GM19463 (cell line): ENCODE results near the gene GBE1.
A peak's percentile ranks its signal among the peaks of the same experiment; 100 is the strongest.

Experiments used
- ATAC-seq: cut with Tn5 transposase; IDR thresholded peaks from one replicate; pipeline ENCODE4 v1.9.1; 2021; ENCODE audit warnings: mild to moderate bottlenecking, moderate library complexity; ENCODE audit not compliant: unreplicated experiment

Gene GBE1

DNA sequence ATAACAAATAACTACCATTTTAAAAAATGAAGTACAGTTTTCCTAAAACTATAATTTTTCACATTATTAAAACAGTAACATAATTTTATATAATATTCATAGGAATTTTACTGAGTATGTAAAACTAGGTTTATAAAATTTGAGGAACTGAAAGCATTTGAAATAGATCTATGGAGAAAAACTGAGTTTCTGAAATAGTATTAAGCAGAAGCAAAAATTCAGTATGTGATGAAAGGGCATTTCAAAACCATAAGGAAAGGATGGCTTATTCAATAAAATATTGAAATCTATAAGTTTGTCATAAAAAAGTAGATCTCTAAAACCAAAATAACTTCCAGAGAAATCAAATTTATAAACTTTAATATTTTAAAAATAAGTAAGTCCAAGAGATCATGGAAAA, 53.4 kb downstream of the GBE1 start:
- no peak for ATAC-seq

DNA sequence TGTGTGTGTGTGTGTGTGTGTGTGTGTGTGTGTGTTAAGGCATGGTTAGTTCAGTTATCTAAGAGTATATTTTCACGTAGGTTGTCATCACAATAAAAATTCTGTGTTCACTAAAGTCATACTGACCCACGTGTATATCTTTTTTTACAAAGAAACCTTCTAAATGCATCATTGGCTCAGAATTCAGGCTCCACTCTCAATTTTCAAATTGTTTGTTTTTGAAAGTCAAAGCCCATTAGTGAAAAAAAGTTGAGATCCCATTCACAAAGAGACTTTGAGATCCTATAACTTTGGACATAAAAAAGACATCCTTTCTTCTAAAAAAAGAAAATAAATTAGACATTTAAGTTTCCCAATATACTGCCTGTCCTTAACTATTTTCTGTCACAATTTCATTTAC, 59.3 kb downstream of the GBE1 start:
- ATAC-seq = no peak

DNA sequence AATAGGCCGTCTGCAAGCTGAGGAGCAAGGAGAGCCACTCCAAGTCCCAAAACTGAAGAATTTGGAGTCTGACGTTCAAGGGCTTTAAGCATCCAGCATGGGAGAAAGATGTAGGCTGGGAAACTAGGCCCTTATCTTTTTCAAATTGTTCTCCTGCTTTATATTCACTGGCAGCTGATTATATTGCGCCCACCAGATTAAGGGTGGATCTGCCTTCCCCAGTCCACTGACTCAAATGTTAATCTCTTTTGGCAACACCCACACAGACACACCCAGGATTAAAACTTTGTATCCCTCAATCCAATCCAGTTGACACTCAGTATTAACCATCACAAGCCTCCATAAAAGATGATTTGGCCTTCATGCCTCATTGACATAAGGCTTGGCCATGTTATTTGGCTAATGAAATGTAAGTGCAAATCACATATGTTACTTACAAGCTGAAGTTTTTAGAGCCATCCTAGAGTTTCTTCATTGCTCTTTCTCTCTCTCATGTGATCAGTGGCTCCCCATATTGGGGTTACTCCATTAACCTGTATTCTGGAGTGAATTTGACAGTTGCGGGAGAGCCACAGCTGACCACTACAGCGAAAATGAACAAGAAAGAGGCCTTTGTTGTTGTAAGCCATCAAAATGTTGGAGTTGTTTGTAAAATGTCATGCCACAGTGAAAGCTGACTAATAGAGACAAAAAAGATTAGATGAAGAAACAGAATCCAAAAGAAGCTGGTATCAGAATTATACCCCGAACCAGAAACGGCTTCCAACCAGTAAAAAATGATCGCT, 61.7 kb downstream of the GBE1 start:
- no peak for ATAC-seq

DNA sequence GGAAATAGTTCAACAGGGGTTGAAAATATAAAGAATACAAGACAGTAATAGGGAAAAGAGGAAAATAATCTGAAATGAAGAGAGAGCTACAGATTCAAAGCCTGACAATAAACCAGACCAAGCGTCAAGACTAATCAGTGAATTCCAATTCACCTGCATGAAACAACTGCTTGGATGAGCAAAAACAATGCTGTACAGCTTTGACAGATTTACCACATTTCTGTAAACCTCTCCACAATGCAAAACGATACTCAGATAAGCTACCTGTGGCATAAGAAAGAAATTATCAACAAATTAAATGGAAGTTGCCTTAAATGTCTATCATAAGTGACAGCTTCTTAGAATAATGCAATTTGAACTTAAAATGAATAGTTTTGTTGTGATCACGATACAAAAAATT, 65.4 kb downstream of the GBE1 start:
- ATAC-seq = no peak

DNA sequence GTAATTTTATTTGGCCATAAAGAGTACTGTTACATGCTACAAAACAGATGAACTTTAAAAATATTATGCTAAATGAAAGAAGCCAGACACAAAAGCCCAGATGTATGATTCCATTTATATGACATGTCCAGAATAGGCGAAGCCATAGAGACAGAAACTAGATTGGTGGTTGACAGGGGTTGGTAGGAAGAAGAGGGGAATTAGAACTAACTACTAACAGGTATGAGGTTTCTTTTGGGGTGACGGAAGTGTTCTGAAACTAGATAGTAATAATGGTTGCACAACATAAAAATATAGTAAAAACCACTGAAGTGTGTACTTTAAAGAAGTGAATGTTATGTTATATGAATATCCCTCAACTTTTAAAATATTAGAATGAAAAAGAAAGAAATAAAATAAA, 66.1 kb downstream of the GBE1 start:
- peak; percentile 59 for ATAC-seq

DNA sequence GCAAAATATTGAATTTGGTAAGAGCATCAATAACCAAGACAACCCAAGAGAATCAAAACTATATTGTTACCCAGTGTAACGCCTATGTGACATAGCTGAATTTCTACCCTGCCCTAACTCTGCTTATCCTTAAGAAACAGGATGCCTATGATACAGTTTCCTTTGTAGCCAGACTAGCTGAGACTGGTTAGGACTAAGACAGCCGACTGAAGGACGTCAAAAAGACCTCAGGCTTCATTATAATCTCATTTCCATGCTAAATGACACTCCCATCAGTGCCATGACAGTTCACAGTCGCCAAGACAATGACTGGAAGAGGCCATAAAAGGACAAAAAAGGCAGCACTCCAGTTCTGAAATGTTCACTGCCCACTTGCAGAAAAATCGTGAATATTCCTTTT, 66.8 kb downstream of the GBE1 start:
- ATAC-seq = no peak

DNA sequence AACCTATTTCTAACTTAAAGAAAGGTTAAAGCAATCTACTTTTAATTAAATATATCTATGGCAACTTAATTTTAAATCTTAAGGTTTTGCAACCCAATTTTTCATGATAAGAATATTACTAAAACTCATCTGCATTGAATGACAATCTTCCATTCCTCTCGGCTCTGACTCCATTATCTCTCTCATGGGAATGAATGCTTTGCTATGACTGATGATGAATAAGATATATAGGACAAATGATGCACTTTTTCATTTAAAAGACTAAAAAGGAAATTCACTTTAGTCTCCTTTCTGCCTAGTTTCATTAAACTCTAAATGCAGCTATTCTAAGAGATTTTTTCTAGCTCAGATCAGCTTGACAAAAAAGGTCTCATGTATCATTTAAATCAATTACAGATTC, 68.7 kb downstream of the GBE1 start:
- no peak for ATAC-seq

DNA sequence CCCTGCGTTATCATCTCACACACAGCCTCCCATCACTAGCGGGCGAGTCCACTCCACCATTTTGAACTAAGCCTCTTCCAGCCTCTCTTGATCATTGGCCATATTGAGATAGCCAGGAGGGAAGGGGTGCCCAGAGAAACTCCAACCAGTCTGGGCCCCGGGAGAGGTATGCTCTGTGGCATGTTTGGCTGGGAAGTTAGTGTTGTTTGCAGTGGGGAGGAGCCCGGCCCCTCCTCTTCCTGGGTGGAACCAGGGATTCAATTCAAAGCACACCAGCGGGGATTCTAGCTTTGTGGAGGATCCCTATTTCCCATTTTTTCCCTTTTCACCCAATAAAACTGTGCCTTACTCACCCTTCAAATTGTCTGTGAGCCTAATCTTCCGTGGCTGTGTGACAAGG, 71.8 kb downstream of the GBE1 start:
- ATAC-seq = no peak

DNA sequence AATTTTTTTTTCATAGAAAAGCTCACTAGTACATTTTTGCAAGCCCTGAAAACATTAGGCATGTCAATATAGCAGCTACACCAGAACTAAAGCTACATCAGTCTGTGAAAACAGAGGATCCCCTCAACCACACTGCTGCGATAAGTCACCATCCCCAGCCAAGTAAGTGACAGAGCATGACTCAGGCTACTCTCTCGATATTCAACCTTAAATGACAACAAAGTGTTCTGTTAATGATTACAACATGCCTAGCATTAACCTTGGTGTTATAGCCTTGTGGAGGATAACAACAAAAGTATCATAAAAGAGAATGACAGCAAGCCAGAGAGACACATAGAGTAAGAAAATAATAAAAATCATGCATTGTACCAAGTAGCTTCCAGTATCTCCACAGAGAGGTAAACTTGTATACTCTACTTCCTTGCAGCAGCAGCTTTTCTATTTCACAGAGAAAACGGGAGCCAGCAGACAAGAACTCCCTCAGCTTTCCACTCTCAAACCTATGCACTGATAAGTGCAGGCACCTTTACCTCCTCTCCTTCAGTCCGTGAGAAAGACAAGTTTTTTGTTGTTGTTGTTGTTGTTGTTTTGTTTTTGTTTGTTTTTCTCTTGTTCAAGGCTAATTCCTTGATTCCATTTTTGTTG, 76.6 kb downstream of the GBE1 start:
- peak; percentile 39 for ATAC-seq

DNA sequence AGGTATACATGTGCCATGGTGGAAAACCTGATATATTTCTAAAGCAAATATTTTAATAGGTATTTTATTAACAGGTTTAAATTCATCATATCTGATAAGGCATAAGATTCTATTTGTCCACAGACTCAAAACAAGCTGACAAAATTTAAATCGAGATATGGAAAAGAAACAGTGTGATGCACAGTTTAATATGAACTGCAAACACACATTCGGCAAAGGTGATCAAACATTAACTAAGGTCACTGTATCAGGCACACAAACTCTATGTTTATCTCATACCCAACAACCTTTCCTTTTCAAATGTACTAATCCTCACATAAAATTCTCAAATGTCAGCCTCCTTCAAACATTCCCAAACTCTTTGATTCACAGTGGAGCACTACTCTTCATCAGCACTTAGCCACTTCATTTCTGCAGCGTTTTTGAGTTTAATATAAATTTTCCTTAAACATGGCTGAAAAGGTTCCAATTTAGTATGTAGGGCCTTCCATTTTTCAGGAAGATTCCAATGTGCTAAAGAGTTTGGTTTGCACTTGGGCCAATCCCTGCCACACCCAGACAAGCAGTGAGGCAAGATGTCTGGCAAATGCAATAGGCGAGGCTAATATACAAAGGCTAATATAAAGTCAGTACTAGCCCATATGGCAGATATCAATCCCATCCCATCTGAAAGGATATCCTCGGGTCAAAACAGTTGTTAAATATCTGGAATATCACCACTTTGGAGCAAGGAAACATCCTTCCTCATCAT, 84.6 kb downstream of the GBE1 start:
- no peak for ATAC-seq

DNA sequence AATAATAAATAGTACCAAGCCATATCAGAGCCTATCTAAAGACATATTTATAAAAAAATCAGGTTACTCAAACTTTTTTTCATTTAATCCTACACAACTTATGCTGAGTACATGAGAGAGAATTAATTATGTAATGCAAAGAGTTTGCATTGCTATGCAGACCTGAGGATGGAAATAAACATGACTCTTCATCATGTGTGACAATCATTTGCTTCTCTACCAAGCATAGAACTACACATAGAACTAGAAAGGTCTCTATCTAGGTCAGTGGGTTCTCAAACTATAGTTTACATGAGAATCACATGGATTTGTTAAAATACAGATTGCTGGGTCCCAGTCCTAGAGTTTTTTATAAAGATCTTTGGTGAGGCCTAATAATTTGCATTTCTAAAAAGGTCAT, 86.8 kb downstream of the GBE1 start:
- ATAC-seq = no peak

DNA sequence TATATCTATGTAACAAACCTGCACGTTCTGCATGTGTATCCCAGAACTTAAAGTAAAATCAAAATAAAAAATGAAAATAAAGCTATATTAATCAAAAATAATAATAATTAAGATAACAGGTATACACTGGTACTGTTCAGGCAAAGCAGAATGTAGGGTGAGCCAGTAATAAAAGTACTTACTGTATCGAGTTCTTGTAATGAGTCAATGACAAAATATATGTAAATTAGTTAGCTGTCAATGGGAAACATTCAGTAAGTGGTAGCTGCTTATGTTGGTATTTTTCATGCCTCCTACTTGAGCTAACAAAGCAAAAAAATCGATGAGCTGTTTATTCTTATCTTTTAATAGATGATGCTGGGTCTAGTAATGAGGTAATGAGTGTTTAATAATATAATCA, 93.2 kb downstream of the GBE1 start:
- ATAC-seq = peak; percentile 50

DNA sequence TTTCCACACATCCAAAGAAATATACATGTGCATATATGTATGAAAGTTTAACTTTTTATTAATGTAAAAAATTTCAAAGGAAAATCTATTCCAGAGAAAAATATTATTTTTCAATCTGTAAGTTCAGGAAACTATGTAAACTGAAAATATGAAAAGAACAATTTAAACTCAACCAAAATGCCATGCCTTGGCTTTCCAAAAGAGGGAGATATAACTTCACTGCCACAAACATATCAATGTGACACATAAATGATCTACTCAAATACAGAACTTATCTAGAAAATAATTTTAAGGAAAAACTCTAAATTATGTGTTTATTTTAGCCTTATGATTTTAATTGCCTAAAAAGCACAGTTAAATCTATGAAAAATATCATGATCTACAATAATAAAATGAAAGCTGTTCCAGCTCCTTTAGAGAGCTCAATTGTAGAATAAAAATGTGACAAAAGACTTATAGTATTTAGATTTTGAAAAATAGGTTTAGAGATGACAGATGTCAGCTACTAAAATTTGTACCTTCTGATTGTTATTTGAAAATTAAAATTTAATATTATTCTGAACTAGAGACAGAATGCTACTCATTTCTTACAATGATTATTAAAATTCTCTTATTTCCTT, 94.8 kb downstream of the GBE1 start:
- no peak for ATAC-seq

DNA sequence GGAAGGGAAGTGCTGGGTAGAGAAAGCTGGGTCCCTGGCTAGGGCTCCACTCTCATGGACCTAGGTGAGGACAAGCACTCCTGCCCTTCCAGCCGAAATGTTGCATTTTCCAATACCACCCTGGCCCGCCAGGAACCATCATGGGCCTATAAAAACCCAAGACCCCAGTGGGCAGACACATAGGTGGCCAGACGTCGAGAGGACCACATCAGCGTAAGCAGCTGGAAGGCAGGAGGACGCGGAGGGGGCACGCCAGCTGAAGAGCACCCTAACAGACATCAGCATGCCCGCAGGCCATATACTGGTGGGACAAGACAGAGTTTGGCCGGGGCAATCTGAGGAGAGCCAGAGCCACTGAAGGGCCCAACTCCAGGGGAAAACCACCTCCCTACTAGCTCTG, 98.3 kb downstream of the GBE1 start:
- no peak for ATAC-seq

DNA sequence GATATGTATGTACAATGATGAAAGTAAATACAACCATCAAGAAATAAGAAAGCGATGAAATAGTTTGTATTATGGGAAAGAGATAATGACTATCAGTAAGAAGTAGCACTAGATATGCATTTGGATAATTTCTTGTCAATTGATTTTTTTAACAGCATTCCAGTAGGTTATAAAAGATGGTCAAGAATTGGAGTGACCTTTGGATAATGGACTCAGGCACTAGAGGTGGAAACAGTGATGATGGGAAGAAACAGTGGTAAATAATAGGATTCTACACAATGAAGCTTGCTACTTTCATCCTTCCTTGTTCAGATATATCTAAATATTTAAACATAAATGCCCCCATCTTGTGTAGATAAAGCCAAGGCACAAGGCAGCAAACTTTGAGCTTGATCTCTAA, 101.4 kb downstream of the GBE1 start:
- ATAC-seq = no peak

DNA sequence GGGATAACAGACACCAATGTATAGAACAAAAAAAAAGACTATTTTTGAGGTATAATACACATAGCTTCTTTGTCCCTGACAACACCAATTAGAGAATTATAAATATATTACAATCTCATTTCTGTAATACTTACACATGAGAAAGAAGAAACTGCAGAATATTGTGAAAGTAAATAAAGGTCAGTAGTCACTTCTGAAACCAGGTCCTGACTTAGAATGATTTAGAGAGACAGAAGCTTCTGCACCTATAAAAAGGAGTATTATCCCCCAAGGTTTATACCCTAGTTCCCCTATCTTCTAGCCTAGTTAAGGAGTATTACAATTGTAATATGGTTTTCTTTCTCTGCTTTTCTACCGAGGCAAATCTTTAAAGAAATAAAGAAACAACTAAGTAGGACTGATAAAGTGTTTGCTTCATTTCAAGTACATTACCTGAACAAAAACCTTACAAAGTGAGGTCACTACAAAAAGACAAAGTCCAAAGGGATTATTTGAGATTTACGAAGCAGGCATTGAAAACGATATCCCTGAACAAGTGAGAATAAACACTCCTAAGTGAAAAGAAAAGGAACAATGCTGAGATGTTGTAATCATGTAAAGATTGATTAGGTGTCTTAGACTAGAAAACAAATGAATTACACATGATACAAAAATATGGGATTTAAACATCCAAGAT, 103.0 kb downstream of the GBE1 start:
- ATAC-seq = no peak

DNA sequence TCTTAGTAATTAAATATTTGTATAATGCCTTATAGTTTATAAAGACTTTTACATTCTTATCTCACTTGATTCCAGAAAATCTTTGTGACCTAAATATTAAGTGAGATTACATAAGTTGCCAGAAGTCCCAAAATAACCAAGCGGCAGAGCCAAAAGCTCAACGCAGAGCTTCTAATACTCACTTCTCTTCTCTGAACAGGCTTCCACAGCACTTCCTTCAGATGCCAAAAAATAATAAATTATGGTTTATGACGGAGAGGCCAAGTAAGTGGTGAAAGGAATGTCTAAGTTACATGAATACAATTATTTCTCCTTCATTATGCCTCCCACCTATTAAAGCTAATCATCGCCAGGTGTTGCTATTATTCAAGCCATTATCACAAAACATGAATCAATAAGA, 110.3 kb downstream of the GBE1 start:
- ATAC-seq = no peak

DNA sequence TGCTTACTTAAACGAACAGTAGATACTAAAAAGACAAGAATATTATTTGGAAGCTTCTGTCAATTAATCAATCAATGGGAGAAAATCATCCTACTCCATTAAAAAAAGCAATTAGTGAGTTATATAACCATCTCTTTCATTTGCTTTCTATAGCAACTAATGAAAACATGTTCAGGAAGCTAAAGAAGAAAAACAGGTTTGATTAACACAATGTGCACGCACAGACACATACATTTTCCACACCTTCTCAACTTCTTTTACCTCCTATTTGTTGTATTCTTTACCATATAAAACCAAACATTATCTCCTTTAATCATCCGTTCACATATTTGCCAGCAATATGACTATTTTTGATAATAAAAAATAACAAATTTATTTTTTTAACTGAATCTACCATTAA, 111.3 kb downstream of the GBE1 start:
- ATAC-seq = no peak

DNA sequence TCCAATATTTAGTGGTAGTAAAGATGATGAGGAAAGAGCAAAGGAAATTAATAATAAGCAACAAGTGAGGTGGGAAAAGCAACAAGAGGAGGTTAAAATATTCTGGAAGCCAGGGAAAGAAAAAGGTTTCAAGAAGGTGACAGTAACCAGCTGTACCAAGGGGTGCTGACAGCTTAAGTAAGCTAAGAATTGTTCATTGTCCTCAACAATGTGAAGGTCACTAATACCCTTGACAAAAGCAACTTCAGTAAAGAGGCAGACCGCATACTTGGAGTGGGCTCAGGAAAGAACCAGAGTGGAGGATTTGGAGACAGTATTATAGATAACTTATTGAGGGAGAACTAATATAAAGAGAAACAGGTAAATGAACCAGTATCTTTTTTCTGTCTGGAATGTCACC, 116.2 kb downstream of the GBE1 start:
- no peak for ATAC-seq

DNA sequence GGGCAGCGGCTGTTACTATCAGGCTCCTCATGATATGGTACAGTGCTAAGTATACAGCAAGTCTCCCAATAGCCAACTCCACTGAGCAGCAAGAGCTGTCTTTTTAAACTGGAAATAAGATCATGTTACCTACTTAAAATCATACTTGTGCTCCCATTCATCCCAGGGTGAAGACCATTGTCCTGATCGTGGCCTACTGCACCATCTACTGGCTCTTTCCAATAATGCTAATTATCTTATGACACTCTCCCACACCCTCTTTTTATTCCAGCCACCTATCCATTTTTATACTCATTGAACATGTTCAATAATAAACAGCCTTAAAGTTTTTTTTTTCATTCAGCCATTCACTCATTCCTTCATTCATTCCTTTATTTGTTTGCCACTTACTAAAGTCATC, 117.7 kb downstream of the GBE1 start:
- ATAC-seq = no peak

DNA sequence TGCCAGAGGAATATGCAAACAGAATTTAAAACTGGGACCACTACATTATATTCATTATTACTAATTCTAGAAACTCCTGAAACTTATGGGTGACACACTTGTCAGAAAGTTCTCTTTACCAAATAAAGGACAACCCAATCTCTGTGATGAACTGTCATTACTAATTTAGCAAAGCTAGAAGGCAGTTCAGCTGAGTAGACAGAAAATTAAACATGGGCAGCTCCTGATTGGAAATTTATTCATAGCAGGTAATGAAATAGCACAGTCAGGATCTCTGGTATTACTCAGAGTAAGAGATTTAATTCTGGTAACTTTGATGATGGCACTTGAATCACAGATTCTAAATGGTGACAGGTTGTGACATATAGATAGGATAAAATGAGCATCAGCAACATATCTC, 123.0 kb downstream of the GBE1 start:
- ATAC-seq = no peak
